Measurements from ENCODE around the gene CDH23. TPM values are rescaled to one million over a fixed set of nuclear protein-coding genes. Genes with fewer than 3 reads are reported as not detected.

Gene CDH23
- total and polyA plus RNA-seq, 2 of the 8 experiments (the other 6 are each of a cell fraction or from before 2014, with no cell fraction given): 1.9 to 4.9 TPM

DNA sequence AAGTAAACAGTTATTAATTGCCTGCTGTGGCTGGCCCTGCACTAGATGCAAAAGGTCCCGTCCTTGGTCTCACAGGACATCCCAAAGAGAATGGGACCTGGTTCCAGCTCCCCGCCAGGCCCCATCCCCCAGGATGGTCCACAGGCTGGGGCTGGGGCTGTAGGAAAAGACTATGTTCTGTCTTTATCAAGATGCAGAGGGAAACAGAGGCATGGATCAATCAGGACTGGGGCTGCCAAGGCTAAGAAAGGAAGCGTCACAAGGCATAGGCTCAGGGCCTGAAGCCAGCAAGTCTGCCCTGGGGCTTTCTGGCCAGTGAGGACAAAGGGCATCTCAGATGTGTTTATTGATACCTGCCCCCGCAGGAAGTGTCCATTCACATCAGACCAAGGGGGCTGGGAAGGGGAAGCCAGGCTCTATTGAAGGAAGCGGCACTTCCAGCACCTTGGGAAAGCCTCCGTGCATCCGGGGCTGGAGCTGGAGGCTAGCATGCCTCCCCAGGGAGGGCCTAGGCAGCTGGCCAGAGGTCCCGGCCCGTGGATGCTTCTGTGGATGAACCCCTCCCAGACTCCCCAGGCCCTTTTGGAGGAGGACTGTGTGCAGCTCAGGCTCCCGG lies 370.8 kb downstream of the CDH23 start (continued):
- TF ChIP-seq EP300 (IDR thresholded peaks at IDR 0.05; ENCODE audit: borderline replicate concordance in 1 of 2, low read depth in 2 of 2, low read length in 2 of 2) (no peak), CBX8 (IDR thresholded peaks at IDR 0.05; ENCODE audit: borderline replicate concordance, low read depth, low read length) (no peak), BRCA1 (IDR thresholded peaks at IDR 0.05; ENCODE audit: low read depth, low read length) (no peak), RBBP5 (IDR thresholded peaks at IDR 0.05; ENCODE audit: borderline replicate concordance, low read depth, low read length) (no peak), RNF2 (IDR thresholded peaks at IDR 0.05; ENCODE audit: borderline replicate concordance, low read depth, low read length, missing control alignments, poor library complexity, severe bottlenecking) (no peak), SRF (IDR thresholded peaks at IDR 0.05; ENCODE audit: low read depth, low read length) (no peak)
- TF ChIP-seq, protein P1, sequence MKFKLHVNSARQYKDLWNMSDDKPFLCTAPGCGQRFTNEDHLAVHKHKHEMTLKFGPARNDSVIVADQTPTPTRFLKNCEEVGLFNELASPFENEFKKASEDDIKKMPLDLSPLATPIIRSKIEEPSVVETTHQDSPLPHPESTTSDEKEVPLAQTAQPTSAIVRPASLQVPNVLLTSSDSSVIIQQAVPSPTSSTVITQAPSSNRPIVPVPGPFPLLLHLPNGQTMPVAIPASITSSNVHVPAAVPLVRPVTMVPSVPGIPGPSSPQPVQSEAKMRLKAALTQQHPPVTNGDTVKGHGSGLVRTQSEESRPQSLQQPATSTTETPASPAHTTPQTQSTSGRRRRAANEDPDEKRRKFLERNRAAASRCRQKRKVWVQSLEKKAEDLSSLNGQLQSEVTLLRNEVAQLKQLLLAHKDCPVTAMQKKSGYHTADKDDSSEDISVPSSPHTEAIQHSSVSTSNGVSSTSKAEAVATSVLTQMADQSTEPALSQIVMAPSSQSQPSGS (IDR thresholded peaks at IDR 0.05; ENCODE audit: low read length): no peak
